HepG2 (cell line): ENCODE measurements around the gene CIAO3. TPM values are rescaled to one million over a fixed set of nuclear protein-coding genes. Genes with fewer than 3 reads are reported as not detected.
A peak's percentile ranks its signal among the peaks of the same experiment; 100 is the strongest.

Experiments
- HMGXB4 ChIP-seq, 2 experiments: sonication (generic) in 1 of 2; formaldehyde crosslinking in 1 of 2; IDR thresholded peaks; 2 replicates each; pipeline versions ENCODE4 v1.4.0 to v1.6.1; 2018 to 2020; ENCODE audit warnings: missing genetic modification reagents in 2 of 2, borderline replicate concordance in 1 of 2, low read depth in 1 of 2, mild to moderate bottlenecking in 1 of 2, missing biosample characterization in 1 of 2
- HOXA9 ChIP-seq: sonication (generic); formaldehyde crosslinking; IDR thresholded peaks from 2 replicates; pipeline ENCODE4 v1.8.1; 2022; ENCODE audit warnings: missing genetic modification reagents, mild to moderate bottlenecking, moderate library complexity, borderline replicate concordance
- KLF16 ChIP-seq, 2 experiments: sonication (generic) in 1 of 2; formaldehyde crosslinking in 1 of 2; IDR thresholded peaks; 2 replicates each; pipeline versions ENCODE4 v1.6.1 to v1.8.0; 2016 to 2023; ENCODE audit warnings: missing genetic modification reagents in 2 of 2, missing compliant biosample characterization in 1 of 2
- MED8 ChIP-seq: sonication (generic); formaldehyde crosslinking; IDR thresholded peaks from 2 replicates; pipeline ENCODE4 v1.8.1; 2023; ENCODE audit warnings: mild to moderate bottlenecking, missing genetic modification reagents; ENCODE audit not compliant: insufficient replicate concordance
- MEIS1 ChIP-seq: sonication (generic); formaldehyde crosslinking; IDR thresholded peaks from 2 replicates; pipeline ENCODE4 v1.9.0; 2021; ENCODE audit warnings: mild to moderate bottlenecking, missing genetic modification reagents, moderate library complexity, borderline replicate concordance
- MIER2 ChIP-seq: IDR thresholded peaks from 2 replicates; pipeline ENCODE4 v1.6.1; 2016; ENCODE audit warnings: missing biosample characterization, missing genetic modification reagents
- MTA1 ChIP-seq: sonication (generic); formaldehyde crosslinking; IDR thresholded peaks from 2 replicates; pipeline ENCODE4 v1.4.0; 2020; ENCODE audit warnings: missing genetic modification reagents, mild to moderate bottlenecking, borderline replicate concordance
- NCOA1 ChIP-seq: sonication (generic); formaldehyde crosslinking; IDR thresholded peaks from 2 replicates; pipeline ENCODE4 v1.9.0; 2021; ENCODE audit warnings: missing genetic modification reagents
- REXO4 ChIP-seq: sonication (generic); formaldehyde crosslinking; IDR thresholded peaks from 2 replicates; pipeline ENCODE4 v1.8.0; 2022; ENCODE audit warnings: missing genetic modification reagents, mild to moderate bottlenecking, borderline replicate concordance
- THAP9 ChIP-seq: sonication (generic); formaldehyde crosslinking; IDR thresholded peaks from 2 replicates; pipeline ENCODE4; 2020; ENCODE audit warnings: missing genetic modification reagents, mild to moderate bottlenecking, borderline replicate concordance
- U2AF2 ChIP-seq: fragments of 200-400 bp; formaldehyde crosslinking; IDR thresholded peaks from 2 replicates; pipeline ENCODE4 v1.6.1; 2017; ENCODE audit warnings: low read depth, mild to moderate bottlenecking, low read length
- ZBTB34 ChIP-seq: sonication (generic); formaldehyde crosslinking; IDR thresholded peaks from 2 replicates; pipeline ENCODE4 v1.8.0; 2022; ENCODE audit warnings: mild to moderate bottlenecking, missing genetic modification reagents
- ZBTB37 ChIP-seq: sonication (generic); formaldehyde crosslinking; IDR thresholded peaks from 2 replicates; pipeline ENCODE4 v1.4.0; 2020; ENCODE audit warnings: mild to moderate bottlenecking, missing genetic modification reagents
- ZNF280D ChIP-seq: sonication (generic); formaldehyde crosslinking; IDR thresholded peaks from 2 replicates; pipeline ENCODE4 v1.5.1; 2020; ENCODE audit warnings: mild to moderate bottlenecking, missing genetic modification reagents
- ZNF780A ChIP-seq: sonication (generic); formaldehyde crosslinking; IDR thresholded peaks from 2 replicates; pipeline ENCODE4 v1.8.0; 2022; ENCODE audit warnings: mild to moderate bottlenecking, missing genetic modification reagents, moderate library complexity
- polyA plus RNA-seq, 8 experiments: library from polyadenylated mRNA; depleted of rRNA in 3 of 8; stranded (reverse) in 7 of 8; unstranded in 1 of 8; fragments of >200 nt; fragmentation: Illumina TruSeq in 4 of 8; extraction: Trizol in 4 of 8; gene quantifications; 2 replicates each; pipeline versions ENCODE4 v1.2.1 to v1.2.3, GENCODE V29; 2011 to 2016; ENCODE audit warnings: low read depth in 4 of 8, missing spikeins in 1 of 8, mixed read lengths in 1 of 8; ENCODE audit not compliant: insufficient read depth in 1 of 8
- total RNA-seq, 5 experiments: library from RNA; depleted of rRNA; stranded (reverse); fragments of >200 nt; fragmentation: Illumina TruSeq; extraction: Trizol; gene quantifications; 2 replicates each; pipeline ENCODE4 v1.2.3, GENCODE V29; 2016; ENCODE audit warnings: low read depth in 1 of 5

Gene CIAO3
- total and polyA plus RNA-seq, 2 of the 13 experiments (the other 11 are each of a cell fraction or from before 2014, with no cell fraction given), result 21.7 to 25.0 TPM

GRCh38 chr16:720447-720989 is 20.3 kb downstream of the CIAO3 start (continued):
- no peak for TF ChIP-seq REXO4 (CRISPR knock-in tag)
- 0 out of 2 replicates have a peak, but pooled peaks have one; percentile 41 for TF ChIP-seq U2AF2
- TF ChIP-seq HMGXB4 (CRISPR knock-in tag; IDR thresholded peaks at IDR 0.05; ENCODE audit: borderline replicate concordance in 1 of 2, low read depth in 1 of 2), result peak in 1 of 2 experiments; percentile 49; a peak in 1 of 4 replicates
- TF ChIP-seq MIER2 (CRISPR knock-in tag), result no peak
- TF ChIP-seq ZBTB34 (CRISPR knock-in tag), result no peak
- TF ChIP-seq KLF16 (CRISPR knock-in tag; IDR thresholded peaks at IDR 0.05), result 0 out of 4 replicates have a peak, but pooled peaks of 1 of the 2 experiments have one; percentile 14
- peak; percentile 48; the same call in 1 of the 2 replicates for TF ChIP-seq THAP9 (CRISPR knock-in tag)
- TF ChIP-seq ZBTB37 (CRISPR knock-in tag), result no peak
- TF ChIP-seq MED8, result peak; percentile 82
- 0 out of 2 replicates have a peak, but pooled peaks have one; percentile 58 for TF ChIP-seq NCOA1 (CRISPR knock-in tag)
- peak; percentile 59; the same call in 1 of the 2 replicates for TF ChIP-seq ZNF780A (CRISPR knock-in tag)
- TF ChIP-seq ZNF280D (CRISPR knock-in tag), result no peak
- no peak for TF ChIP-seq MTA1 (CRISPR knock-in tag)
- TF ChIP-seq HOXA9, result peak; percentile 13; the same call in 1 of the 2 replicates
- TF ChIP-seq MEIS1 (CRISPR knock-in tag), result 0 out of 2 replicates have a peak, but pooled peaks have one; percentile 1
